Large intestine (tissue), 3 donors: Measurements from ENCODE around the gene BUB3. TPM values are rescaled to one million over a fixed set of nuclear protein-coding genes. Genes with fewer than 3 reads are reported as not detected.

ENCODE experiments used
- DNase-seq, 2 donors: peaks; one replicate each; pipeline versions ENCODE4 v3.0.0 to v3.0.0-alpha.2; 2013
- H3K27ac ChIP-seq: one replicate; pipeline ENCODE4 v1.5.1; 2013; ENCODE audit warnings: low read length
- H3K27me3 ChIP-seq: 2 replicates; pipeline ENCODE4 v1.6.1; 2013; ENCODE audit warnings: low read length; ENCODE audit not compliant: control insufficient read depth, insufficient read depth
- H3K36me3 ChIP-seq: 2 replicates; pipeline ENCODE4 v1.6.1; 2013; ENCODE audit warnings: low read length; ENCODE audit not compliant: control insufficient read depth, insufficient read depth
- H3K4me1 ChIP-seq: one replicate; pipeline ENCODE4 v1.6.1; 2013; ENCODE audit warnings: low read length; ENCODE audit not compliant: control insufficient read depth, insufficient read depth
- H3K4me3 ChIP-seq: one replicate; pipeline ENCODE4 v1.5.1; 2013; ENCODE audit warnings: low read length
- H3K9me3 ChIP-seq: one replicate; pipeline ENCODE4 v1.6.1; 2013; ENCODE audit warnings: mild to moderate bottlenecking, low read depth, low read length, moderate library complexity; ENCODE audit not compliant: control insufficient read depth
- WGBS: methylation state at CpG from one replicate; pipeline ENCODE4 v1.1.5; 2013; ENCODE audit warnings: low lambda C conversion rate; ENCODE audit not compliant: insufficient coverage; 5-methylcytosine and 5-hydroxymethylcytosine counted together
- polyA plus RNA-seq: library from polyadenylated mRNA; unstranded; fragments of 120-200 nt; gene quantifications from one replicate; pipeline ENCODE4 v1.2.1, GENCODE V29; 2013

Gene BUB3
- polyA plus RNA-seq, 1 donor: 95.2 TPM

DNA sequence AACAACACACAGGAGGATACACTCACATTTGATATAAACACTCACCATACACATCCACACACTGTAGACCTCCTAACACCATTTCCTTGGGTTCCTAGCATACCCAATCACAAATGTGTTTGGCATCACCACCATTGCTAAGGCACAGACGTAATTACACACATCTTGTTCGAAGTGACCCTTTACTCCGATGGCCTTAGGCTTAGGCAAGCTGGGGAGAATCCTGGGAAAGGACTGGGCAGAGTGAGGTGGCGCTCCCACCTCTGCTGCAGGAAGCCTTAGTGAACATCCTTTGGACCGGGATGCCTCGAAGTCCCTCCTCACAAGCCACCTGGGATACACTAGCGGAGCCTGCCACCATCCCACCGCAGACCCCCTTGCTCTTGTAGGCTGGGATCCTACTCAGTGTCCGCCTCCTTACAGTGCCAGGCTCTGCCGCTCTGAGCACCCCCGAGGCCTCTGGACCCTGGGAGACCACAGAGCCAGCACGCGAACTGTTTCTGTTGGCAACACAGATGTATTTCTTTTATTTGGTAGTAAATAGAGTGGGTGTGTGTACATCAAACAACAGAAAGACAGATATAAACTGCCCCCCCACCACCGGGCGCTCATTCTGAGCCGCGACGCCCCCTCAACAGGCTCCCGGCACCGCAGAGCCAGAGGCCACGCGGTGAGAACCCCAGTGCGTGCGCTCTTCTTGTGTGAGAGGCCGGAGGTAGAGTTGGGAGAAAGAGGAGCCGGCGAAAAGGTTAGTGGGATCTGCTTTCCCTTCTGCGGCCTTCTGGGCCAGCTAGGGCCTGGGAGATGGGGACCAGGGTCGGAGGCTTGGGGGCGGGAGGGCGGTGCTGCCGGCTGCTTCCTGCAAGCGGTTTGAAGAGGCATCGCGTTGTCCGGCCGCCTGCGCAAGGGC lies 12.2 kb upstream of the BUB3 start:
- Histone ChIP-seq H3K27me3 (peaks cover 100% of the 10 kb centered on the region), H3K4me3 (no peak overlapping the region), H3K9me3 (peaks cover 12% of the 10 kb centered on the region), H3K27ac (no peak overlapping the region), H3K4me1 (peaks cover 3% of the 10 kb centered on the region), H3K36me3 (no peaks in the 10 kb centered on the region)
- WGBS: no CpG with 5 or more reads among the region's 38 CpGs
- DNase-seq: no peak

DNA sequence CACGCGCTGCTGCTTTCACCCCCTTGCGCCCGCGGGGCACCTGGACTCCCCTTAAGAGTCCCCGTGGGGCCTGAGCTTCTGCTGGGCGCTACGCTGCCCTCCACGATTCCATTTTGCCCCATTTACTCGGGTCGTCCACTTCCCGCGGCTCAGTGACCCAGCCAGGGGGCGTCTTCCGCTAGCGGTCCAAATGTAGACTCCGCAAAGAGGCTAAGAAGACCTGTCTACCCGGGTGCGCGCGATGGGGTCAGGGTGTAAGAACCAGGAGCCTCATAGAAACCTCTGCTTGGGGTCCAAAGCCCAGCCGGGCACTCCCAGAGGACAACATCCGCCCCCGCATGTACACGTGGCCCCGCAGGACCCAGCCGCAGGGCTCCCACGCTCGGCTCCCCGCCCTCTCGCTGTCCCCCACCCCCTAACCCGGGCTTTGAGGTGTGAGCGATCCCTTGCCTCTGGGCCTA lies 11.5 kb upstream of the BUB3 start:
- Histone ChIP-seq H3K4me1 (peaks cover 3% of the 10 kb centered on the region), H3K36me3 (no peaks in the 10 kb centered on the region), H3K9me3 (peaks cover 13% of the 10 kb centered on the region), H3K27ac (no peak overlapping the region), H3K27me3 (peaks cover 100% of the 10 kb centered on the region), H3K4me3 (no peak overlapping the region)
- no peak for DNase-seq
- no CpG with 5 or more reads among the region's 33 CpGs for WGBS

DNA sequence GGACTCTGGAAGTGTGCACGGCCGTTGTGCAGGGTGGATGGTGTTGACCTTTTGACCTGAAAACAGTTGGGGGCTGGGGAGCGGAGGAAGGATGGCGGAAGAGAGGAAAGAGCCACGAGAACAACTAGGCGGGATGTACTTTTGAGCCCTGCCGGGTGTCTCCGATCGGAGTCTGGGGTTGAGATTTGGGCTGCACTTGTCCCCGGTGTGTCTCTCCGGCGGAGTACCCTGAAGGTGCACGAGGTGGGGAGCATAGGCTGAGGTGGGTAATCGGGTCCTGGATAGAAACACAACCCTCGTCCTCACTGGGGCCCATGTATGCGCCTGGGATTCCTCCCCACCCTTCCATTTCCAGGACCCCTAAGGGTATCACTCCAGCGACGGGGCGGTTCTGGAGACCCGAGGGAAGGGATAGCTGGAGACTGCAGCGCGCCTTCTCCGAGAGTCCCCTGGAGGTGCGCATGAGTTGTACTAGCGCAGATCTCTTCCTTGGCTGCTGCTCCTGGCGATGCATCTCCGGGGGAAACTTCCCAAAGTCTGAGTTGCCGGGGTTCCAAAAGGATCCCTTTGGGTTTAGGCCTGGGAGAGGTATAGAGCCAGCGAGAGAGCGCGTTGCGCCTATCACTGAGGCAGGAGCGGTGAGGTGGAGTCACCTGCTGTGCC lies 10.9 kb upstream of the BUB3 start:
- H3K9me3 ChIP-seq: peaks cover 15% of the 10 kb centered on the region
- H3K4me3 ChIP-seq: no peak overlapping the region
- no peak for DNase-seq
- H3K36me3 ChIP-seq: no peaks in the 10 kb centered on the region
- H3K27ac ChIP-seq: no peak overlapping the region
- peaks cover 3% of the 10 kb centered on the region for H3K4me1 ChIP-seq
- no CpG with 5 or more reads among the region's 33 CpGs for WGBS
- H3K27me3 ChIP-seq: peaks cover 100% of the 10 kb centered on the region

- Histone ChIP-seq H3K36me3 (no peaks in the 10 kb centered on the region), H3K4me3 (no peak overlapping the region), H3K9me3 (peaks cover 15% of the 10 kb centered on the region), H3K4me1 (peaks cover 3% of the 10 kb centered on the region), H3K27me3 (peaks cover 100% of the 10 kb centered on the region), H3K27ac (no peak overlapping the region)
- no peak for DNase-seq
- no CpG with 5 or more reads among the region's 10 CpGs for WGBS
These were observed 10.4 kb upstream of the BUB3 start for GRCh38 chr10:123143825-123144168.

DNA sequence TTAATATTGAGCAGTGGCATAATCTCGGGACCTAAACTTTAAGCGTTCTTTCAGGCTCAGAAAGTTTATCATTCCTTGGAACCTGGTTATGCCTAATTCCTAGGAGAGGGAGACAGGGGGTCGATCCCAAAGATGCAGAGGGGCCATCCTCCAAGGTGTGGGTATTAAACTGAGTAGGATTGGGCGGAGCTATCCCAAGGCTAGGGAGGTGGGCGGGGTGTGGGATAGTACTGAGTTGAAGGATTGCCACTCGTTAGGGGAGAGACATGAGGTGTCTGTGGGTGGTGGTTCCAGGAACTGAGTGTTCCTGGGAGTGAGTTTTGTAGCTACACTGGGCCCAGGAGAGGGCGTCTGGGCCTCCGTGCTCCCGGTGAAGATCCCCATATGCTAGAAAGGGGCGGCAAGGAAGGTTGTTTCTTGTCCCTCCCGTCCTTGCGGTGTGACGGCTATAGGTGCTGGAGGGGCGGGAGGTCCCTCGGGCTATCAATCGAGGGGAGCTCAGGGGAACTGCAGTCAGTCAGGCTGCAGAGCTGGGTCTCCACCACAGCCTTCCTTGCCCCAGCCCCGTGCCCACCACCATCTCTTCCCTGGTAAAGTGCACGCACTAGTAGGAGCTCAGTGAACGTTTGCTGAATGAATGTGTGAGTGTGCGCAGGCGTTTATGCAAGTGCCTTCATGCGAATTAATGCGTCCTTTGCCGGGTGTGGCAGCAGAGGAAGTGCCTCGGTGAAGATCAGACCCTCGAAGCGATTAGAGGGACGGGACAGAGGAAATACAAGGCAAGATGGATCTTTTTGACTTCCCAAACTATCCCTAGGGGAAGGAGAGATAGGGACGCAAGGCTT lies 9.3 kb upstream of the BUB3 start:
- H3K4me1 ChIP-seq: no peaks in the 10 kb centered on the region
- no peak overlapping the region for H3K4me3 ChIP-seq
- H3K27ac ChIP-seq: no peak overlapping the region
- H3K9me3 ChIP-seq: peaks cover 15% of the 10 kb centered on the region
- no peaks in the 10 kb centered on the region for H3K36me3 ChIP-seq
- DNase-seq: peak in 1 of 2 donors; percentile 2
- no CpG with 5 or more reads among the region's 29 CpGs for WGBS
- H3K27me3 ChIP-seq: peaks cover 100% of the 10 kb centered on the region

DNA sequence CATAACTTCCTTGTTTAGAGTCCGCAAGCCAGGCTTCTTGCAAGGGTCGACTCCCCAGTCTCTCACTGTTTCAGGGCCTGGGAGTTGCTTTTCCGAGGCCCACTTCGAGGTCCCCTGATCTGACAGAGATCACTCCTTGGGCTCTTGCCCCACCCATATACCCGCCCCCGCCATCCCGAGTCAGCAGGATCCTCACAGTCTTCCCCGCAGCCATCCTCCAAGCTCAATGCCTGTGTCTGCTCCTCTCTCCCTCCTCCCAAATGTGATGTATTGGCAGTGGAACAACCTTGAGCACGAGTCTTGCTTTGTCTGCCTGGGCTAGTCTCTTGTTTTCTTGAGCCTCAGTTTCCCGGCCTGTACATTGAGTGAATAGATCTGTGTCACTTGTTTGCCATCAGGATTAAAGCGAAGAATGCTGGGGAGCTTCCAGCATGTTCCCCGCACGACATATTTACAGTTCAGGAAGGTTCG lies 8.6 kb upstream of the BUB3 start:
- H3K4me1 ChIP-seq: peaks cover 1% of the 10 kb centered on the region
- H3K4me3 ChIP-seq: no peak overlapping the region
- no peaks in the 10 kb centered on the region for H3K36me3 ChIP-seq
- DNase-seq: peak in 1 of 2 donors; percentile 3
- WGBS: no CpG with 5 or more reads among the region's 14 CpGs
- H3K9me3 ChIP-seq: peaks cover 11% of the 10 kb centered on the region
- peaks cover 100% of the 10 kb centered on the region for H3K27me3 ChIP-seq
- no peak overlapping the region for H3K27ac ChIP-seq

DNA sequence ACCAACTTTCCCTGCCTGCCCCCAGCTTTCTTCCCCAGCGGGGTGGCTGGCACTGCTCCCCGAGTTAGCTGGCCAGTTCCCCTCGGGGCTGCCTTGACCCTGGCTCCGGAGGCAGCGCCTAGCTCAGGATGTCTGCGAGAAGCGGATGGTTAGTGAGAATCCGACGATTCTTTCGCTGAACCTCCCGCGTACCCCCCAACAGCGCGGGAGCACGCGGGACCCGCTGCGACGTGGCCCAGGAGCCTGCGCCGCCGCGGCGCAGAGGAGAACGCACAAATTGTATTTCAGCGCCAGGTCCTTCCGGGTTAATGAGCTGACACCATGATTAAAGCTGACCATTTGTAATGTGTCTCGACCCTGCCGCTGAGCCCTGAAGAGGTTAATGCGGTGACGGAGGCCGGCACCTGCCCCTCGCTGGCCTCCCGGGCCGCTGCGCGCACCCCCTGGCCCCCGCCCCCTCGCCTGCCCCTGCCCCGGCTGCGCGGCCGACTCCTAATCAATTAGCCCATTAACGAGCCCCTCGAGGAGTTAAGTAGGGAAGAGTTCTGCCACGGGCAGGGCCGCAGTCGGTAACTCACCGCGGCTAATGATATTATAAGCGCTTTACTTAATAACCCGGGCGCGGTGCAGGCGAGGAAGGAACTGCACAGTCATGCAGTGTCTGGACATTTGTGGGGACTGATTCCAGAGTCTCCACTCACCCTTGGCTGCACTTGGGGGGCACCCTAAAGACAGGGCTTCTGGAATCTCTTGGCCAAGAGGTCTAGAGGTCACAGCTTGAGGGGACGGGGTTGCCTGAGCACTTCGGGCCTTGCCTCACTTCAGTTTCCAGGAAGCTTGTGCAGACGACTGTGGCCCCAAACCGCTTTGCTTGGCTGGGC lies 7.9 kb upstream of the BUB3 start:
- peaks cover 100% of the 10 kb centered on the region for H3K27me3 ChIP-seq
- H3K36me3 ChIP-seq: no peaks in the 10 kb centered on the region
- no CpG with 5 or more reads among the region's 59 CpGs for WGBS
- DNase-seq: peak in 1 of 2 donors; percentile 2
- no peak overlapping the region for H3K27ac ChIP-seq
- H3K4me1 ChIP-seq: peaks cover 8% of the 10 kb centered on the region
- H3K9me3 ChIP-seq: peaks cover 18% of the 10 kb centered on the region
- H3K4me3 ChIP-seq: no peak overlapping the region

GRCh38 chr10:123146894-123147634 lies 7.1 kb upstream of the BUB3 start:
- WGBS: no CpG with 5 or more reads among the region's 24 CpGs
- no peak for DNase-seq
- Histone ChIP-seq H3K36me3 (no peaks in the 10 kb centered on the region), H3K4me1 (peaks cover 10% of the 10 kb centered on the region), H3K4me3 (no peak overlapping the region), H3K9me3 (peaks cover 19% of the 10 kb centered on the region), H3K27ac (no peak overlapping the region), H3K27me3 (peaks cover 100% of the 10 kb centered on the region)
